Kidney glomerular epithelial cell (primary cell): Measurements from ENCODE around the gene SLC16A10.
"Not testable (repeated sequence)": the region's sequence is repeated elsewhere in the genome, so short reads cannot be mapped to it uniquely, and the experiment has no call there.

Source experiments
- DNase-seq: peaks from one replicate; lab custom pipeline; 2025; lab: John Stamatoyannopoulos, UW

SLC16A10 gene

DNA sequence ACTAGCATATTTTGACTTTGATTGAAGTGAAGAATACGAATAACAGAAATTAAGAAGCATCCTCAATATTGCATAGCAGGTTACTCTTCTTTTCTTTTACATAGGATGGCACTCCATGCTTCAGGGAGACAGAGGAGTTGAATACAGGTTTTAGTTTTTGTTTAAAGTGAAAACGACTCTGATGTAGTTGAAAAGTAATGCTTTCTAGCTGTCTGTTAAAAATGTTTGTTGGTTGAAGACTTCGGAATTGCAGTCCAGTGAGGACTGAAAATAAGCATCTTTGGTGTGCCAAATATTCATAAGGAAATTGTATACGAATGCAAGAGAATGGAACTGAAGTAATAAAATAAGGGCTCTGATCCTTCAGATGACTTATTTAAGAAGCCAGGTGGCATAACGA lies 618 bp upstream of the SLC16A10 start:
- no peak for DNase-seq

DNA sequence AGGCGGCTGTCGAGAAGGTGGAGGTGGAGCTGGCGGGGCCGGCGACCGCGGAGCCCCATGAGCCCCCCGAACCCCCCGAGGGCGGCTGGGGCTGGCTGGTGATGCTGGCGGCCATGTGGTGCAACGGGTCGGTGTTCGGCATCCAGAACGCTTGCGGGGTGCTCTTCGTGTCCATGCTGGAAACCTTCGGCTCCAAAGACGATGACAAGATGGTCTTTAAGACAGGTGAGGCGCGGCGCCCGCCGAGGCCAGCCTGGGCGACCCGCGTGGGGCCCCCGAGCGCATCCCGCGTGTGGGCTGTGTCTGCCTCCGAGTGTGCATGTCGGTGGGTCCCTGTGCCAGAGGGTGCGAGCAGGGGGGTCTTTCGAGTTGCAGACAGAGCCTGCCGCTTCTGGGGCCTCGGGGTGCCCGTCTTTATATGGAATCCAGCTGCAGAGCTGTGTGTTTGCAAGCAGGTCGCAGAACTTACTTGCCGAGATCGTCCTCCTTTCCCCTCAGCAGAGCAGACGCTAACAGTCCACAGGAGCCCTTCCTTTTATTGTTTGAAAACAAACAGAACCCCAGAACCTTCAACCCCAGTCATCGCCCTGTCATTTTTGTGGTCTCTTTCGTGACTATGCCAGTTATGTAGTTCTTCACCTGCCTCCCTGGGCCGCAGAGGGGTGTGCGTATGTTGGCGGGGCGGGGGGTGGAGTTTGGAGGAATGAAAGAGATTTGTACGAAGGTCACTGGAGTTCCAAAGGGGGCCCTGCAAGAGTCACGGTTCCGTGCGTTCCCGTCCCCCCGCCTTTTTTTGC lies 766 bp downstream of the SLC16A10 start:
- DNase-seq = no peak

DNA sequence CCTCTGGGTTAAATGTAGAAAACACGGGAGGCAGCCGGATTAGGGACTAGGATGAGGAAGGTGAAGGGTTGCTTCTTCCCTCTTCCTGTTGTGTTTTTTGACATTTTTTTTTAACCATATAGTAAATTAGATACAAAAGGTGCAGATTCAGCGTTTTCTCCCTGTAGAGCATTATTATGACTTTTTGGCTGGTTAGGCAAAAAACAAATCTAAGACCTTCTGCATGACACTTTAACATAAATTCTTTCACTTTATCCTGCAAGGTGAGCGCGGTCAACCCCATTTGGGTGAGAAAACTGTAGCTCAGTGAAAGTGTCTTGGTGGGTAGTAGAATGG lies 1.3 kb downstream of the SLC16A10 start:
- no peak for DNase-seq

DNA sequence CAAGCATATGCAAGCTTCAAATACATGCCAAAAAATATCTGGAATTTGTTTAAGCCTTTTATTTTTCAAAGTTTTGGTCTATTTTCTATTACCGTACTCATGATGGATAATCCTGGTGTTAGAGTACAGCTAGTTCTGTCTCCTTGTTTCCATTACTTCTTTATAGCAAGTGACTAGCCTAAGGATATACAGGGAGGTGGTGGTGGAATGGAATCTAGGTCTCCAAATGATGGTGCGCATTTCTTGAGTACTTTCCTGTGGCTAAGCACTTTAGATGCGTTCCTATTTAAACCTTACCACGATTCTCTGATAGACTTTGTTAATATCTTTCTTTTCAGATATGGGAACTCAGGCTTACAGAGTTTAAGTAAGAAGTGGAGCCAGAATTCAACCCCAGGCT lies 3.5 kb downstream of the SLC16A10 start:
- no peak for DNase-seq

DNA sequence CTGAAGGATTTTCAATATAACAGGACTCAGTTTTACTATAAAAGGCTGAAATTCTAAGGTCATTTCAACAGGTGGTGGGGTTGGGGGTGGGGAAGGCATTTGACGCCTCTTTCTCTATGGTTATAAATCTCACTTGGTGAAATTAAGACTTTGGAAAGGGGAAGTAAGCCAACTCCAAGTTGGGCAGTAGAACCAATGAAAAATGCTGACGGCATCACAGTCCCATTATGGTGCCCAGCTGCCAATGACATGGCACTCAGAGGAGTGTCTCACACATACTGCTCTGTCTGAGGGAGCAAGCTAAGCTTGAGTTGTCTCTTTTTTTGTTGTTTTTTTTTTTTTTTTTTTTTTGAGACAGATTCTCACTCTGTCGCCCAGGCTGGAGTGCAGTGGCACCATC lies 4.7 kb downstream of the SLC16A10 start:
- DNase-seq = no peak

DNA sequence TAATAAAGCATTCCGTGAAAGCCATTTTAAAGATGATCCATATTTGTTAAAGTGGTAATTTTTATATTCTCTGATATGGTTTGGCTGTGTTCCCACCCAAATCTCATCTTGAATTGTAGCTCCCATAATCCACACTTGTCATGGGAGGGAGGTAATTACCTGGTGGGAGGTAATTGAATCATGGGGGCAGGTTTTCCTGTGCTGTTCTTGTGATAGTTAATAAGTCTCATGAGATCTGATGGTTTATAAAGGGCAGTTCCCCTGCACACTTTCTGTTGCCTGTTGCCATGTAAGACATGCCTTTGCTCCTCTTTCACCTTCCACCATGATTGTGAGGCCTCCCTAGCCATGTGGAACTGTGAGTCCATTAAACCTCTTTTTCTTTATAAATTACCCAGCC lies 8.2 kb downstream of the SLC16A10 start:
- DNase-seq = not testable (repeated sequence)

DNA sequence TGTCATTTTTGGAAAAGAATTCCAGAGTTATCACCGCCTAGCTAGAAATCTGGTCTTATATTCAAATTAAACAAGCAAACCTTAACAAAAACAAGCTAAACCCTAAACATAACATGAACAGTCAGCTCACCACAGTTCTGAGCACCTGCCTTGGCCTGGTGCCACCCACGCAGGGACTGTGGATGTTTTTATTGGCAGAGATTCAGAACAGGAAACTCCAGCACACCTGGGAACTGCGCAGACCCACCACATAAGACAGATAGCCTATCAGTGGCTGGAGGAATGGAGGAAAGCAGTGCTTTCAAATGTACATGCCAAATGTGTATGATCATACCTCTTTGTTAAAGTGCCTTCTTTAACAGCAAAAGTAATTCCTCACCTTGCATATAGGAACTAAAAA lies 8.9 kb downstream of the SLC16A10 start:
- no peak for DNase-seq

DNA sequence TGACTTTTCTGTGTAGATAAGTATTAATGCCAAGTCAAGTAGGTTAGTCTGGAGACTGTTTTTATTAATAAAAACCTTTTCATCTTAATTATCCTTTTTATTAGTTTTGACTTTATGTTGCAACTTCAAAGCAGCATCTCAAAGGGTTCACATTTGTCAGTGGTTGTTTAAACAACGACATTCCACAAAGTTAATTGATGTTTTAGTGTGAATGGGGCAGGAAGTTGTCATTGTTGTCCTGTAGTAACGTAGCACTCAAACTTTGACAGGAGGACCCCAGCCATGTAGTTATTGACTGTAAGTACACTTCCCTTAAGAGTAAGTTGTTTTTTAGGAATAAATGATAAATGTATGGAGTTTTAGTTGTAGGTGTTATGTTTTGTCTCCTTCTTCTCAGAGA lies 11.3 kb downstream of the SLC16A10 start:
- no peak for DNase-seq

DNA sequence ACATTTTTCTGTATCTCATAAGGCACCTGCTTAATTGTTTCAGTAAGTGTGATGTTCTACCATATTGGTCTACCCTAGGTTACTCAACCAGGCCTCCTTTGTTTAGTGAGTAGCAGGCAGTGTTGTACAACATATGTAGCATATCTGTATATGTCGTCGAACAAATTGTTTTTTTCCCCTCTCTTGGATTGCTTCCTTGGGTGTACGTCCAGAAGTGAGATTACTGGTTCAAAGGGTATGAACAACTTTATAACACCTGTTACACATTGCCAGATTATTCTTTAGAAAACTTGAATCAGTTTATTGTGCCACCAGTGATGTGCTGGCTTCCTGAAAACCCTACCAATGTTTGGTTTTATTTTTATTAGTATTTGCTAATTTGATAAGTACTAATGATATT lies 14.7 kb downstream of the SLC16A10 start:
- DNase-seq = no peak

DNA sequence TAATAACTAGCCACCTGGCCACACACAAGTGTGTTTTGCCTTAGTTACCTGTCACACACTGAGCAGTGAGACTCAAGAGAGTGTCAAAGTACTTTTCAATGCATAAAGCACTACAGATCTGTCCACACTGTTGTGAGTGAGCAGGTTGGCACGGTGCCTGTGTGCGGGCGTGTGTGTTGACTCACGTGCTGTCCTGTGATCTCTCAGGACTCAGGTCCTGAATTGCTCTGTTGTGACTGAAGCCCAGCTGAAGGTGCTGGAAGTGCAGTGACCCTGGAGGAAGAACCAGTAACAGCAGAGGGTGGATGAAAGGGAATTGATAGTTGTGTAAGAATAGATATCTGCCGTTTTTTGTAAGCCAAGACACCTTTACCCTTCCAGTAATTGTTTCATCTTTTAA lies 18.3 kb downstream of the SLC16A10 start:
- peak; percentile 6 for DNase-seq

DNA sequence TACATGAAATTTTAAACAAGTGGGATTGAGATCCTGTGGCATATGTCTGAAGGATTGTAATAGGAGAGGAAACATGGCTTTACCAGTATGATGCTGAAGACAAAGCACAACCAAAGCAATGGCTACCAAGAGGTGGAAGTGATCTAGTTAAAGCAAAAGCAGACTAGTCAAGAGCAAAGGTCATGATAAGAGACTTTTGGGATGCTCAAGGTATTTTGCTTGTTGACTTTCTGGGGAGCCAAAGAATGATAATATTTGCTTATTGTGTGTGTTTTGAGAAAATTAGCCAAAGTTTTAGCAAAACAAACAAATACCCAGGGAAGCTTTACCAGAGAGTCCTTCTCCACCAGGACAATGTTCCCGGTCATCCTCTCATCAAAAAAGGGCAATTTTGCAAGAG lies 20.3 kb downstream of the SLC16A10 start:
- DNase-seq = no peak

DNA sequence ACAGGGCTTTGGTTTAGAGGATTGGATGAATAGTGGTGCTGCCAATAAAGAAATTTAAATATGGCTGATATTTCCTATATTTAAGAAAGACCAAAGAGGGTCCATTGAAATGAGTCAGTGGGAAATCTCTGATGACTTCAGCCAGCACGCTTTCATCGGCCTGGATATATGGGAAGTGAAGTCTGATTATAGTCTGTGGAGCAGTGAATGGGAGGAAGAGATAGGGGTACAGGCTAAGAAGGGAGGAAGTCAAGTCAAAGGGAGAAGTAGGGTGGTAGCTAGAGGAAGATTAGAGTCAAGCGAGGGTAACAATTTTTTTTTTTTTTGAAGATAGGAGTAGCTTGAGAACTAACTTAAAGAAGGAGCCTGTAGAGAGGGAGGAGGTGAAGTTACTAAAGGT lies 22.7 kb downstream of the SLC16A10 start:
- DNase-seq = no peak

DNA sequence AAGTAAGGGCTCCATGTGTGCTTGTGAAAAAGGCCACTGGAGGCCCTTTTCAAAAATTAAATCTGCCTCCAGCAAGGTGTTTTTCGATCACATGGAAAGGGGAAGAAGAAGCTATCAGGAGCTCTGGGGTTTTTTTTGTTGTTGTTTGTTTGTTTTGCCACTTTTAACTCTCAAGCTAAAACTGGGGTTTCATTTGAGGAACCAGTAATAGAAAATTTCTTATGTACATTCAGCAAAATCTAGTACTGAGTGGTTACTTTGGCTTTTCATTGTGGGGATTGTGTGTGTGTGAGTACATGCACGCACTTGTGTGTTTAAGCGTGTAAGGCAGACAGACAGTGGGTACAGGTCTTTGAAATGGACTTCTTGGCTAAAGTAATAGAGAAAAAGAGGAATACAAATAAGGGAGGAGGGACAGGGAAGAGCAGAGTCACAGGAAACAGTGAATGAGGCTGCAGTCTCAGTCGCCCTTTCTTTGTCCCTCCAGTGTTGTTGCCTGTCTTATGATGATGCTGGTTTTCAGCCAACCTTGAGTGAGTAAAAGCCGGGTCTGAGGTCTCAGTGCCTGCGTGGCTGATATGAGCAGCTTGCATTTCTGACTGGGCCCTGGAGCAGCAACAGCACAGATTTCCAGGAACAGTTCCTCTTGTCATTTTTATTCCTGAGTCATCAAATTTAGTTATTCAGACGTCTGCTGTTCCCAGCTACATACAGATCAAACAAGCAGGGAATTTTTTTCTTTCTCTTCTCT lies 26.2 kb downstream of the SLC16A10 start:
- DNase-seq = peak; percentile 19

DNA sequence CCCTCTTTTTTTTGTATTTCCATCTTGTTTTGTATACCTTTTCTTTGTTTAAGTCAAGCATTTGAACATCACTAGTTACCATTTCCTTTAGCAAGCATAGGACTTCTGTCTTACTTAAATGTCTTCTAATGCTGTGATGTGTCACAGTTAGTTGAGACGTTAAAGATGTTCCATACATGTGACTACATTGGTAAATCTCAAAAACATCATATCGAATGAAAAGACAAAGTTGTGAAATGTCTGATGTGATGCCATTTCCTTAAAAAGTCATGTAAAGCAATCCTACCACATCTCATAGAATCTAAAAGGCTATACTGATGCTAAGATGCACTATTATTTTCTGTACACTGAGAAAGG lies 26.8 kb downstream of the SLC16A10 start:
- no peak for DNase-seq

DNA sequence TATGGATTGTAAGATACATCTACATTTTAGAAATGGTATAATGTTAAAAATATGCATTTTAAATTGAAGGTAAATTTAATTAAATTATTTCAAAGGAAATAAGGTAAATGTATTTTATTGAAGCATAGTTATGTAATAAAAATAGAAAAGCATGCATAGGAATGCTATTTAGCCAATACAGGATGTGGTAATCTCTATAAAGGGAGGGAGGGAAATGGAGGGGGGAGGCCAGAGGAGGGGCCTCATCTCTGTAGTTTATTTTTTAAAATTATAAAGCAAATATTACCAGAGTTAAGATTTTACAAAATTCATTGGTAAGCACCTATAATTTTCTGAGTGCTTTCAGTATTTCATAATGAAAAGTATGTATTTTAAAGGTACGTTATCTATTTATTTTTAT lies 27.2 kb downstream of the SLC16A10 start:
- DNase-seq = no peak

DNA sequence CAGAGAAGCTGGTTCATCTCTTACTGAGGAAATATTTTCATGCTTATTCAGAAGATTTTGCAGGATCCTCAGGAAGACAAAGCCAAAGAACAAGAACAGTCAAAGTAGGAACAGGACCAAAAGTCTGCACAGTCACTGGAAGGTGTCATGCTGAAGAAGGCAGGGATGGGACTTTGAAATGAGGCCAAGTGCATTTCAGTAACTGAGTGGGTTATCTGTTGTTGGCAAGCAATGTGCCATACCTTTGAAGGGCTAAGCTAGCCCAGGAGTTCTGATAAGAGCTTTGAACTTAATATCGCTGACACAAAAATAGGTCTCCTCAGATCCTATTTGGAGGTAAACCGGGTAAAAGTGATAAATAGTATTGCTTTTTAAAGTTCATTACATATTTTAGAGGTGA lies 31.5 kb downstream of the SLC16A10 start:
- no peak for DNase-seq

DNA sequence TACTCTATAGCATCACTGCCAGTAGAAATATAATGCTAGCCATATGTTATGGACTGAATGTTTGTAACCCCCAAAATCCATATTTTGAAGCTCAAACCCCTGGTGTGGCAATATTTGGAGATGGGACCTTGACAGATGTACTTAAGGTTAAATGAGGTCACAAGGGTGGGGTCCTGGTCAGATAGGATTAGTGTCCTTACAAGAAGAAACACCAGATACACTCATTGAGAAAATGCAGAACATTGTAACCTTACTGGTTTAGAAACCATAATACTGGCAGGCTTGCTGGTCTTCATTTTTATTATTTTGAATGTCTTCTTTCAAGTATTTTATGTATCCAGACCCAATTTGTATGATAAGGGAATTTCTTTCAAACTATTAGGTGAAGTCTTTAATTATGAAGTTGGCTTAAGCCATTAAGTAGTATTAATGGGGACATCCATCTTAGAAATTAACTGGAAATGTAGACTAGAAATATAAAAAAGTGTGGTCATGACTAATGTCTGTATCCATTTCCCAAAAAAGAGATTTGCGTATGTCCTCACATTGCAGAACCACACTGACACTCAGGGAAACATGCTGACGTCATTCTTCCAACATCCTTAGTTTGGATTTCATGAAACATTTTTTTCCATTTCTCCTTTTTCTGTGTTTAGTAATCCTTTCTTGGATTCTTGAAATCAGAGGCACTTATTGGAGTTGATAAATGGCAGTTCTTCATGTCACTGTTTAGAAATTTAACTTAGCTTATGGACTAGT lies 32.4 kb downstream of the SLC16A10 start:
- DNase-seq = no peak

DNA sequence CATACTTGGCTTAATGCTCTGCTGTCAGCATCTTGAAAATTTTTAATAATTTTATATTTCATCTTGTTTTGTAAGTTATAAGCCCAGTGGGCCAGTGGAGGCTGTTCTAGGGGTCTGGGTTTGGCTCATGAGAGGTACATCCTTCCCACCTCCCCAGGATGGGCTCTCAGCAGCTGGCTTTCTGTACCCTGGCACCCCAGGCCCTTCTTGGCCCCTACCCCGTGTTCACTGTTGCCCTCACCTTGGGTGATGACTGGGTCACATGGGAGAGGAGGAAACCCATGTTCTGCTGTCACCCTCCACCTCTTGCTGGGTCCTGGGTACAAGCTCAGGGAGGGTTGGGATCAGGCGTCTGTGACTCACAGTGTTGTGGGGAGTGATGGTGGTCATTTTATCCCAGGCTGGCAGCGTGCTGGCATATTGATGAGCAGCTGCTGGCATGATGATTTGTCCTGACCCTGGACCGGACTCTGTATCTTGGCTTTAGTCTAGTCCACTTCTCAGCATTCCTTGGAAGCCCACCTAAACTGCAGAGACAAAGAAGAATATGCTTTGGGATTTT lies 34.6 kb downstream of the SLC16A10 start:
- no peak for DNase-seq

DNA sequence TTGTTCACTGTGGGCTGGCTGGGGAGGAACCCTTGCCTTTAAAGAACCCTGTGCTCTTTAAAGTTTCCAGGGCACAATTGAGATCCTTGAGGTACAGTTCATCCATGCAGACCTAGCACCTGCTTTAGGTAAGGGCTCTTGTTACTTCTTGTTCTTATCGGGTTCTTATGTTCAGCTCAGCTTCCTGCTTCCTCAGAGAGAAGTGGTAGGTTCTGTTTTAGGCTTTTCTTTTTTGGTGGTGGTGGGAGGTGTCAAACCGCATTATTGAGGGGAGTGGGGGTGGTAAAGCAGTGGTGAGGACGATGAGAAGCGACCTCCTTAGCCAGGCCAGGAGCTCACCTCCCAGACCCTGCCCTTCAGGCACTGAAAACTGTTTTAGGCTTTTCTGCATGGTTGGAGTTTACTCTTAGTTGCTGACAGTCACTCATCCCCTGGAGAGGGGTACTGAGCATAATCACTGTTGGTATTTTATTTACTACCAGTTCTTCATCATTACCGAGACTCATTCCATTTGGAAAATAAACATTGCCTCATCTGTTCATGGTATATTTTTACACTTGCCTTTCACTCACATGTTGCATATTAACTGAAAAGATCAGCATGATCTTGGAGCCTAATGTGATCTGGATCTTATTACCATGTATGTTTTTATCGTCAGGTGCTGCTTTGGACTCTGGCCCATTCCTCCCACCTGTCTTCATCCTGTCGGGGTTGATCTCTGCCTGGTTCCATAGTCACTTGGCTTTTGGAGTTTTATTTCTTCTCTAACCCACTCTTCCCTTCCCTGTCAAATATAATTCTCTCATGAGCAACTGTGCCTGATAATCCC lies 35.4 kb downstream of the SLC16A10 start:
- DNase-seq = no peak

DNA sequence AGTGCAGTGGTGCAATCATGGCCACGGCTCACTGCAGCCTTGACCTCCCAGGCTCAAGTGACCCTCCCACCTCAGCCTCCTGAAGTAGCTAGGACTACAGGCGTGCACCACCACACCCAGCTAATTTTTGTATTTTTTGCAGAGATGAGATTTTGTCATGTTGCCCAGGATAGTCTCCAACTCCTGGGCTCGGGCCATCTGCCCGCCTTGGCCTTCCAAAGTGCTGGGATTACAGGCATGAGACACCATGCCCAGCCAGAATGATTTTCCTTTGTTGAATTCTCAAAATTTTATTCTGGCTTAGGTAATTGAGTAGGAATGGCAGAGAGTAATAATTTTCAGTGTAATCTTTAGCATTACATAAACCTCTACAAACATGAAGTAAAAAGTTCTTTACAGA lies 37.1 kb downstream of the SLC16A10 start:
- no peak for DNase-seq

DNA sequence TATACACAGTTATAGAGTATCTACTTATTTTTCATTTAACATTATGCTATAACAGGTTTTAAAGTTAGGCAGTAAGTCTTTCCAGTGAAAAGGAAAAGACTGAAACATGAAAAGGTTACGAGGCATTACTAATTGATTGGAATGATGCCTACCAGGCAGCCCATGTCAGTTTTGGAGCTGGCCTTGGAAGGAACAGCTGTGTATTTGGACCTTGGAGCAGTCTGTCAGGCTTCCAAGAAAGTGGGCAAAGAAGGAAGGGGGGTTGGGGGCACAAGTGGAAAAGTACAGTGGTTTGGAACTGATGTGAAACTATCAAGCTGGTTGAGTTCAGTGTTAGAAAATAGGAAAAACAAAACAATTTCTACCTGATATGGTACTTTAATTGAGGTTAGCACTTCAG lies 41.7 kb downstream of the SLC16A10 start:
- no peak for DNase-seq

DNA sequence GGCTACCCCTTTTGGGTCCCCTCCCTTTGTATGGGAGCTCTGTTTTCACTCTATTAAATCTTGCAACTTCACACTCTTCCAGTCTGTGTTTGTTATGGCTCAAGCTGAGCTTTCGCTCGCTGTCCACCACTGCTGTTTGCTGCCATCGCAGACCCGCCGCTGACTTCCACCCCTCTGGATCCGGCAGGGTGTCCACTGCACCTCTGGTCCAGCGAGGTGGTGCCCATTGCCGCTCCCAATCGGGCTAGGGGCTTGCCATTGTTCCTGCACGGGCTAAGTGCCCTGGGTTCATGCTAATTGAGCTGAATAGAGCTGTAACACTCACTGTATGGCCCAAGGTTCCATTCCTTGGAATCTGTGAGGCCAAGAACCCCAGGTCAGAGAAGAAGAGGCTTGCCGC lies 43.7 kb downstream of the SLC16A10 start:
- not testable (repeated sequence) for DNase-seq
